ENCODE results near the gene KMT5C.

KMT5C gene

GRCh38 chr19:55369653-55370304, 30.1 kb downstream of the KMT5C start:
- DNase-seq = no peak

GRCh38 chr19:55370305-55370988, 30.8 kb downstream of the KMT5C start, which contains the start of gene IL11:
Gene IL11, minus strand, starts transcription at chr19:55370463. Its CDS starts 153 bp downstream, at chr19:55370310.
- DNase-seq = no peak

GRCh38 chr19:55372316-55373081, 32.8 kb downstream of the KMT5C start:
- DNase-seq = no peak

DNA sequence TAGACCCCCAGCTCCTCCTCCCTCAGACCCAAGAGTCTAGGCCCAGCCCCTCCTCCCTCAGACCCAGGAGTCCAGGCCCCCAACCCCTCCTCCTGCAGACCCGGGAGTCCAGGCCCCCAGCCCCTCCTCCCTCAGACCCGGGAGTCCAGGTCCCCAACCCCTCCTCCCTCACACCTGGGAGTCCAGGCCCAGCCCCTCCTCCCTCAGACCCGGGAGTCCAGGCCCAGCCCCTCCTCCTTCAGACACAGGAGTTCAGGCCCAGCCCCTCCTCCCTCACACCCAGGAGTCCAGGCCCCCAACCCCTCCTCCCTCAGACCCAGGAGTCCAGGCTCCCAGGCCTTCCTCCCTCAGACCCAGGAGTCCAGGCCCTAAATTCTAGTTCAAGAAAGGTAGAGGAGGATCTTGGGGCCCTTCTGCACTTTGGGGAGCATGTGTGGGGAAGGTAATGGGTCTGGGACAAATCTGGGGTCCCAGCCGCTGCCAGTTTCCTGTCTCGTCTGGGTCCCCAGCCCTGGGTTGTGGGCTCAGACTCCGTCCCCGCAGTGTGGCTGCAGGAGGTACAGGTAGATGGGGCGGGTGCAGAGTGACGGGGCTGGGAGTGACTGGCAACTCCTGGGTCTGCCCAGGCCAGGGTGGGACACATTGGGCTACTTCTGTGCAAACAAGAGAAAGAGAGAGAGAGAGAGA, 33.8 kb downstream of the KMT5C start:
- no peak for DNase-seq

- no peak for DNase-seq
Measured at GRCh38 chr19:55373993-55374757, 34.5 kb downstream of the KMT5C start.

GRCh38 chr19:55376241-55376933, 36.7 kb downstream of the KMT5C start, which contains the start of gene TMEM190:
Gene TMEM190, plus strand, starts transcription at chr19:55376826. Its CDS starts 28 bp downstream, at chr19:55376854.
- DNase-seq = no peak

- DNase-seq = no peak
Measured at GRCh38 chr19:55377356-55378131, 37.9 kb downstream of the KMT5C start.

DNA sequence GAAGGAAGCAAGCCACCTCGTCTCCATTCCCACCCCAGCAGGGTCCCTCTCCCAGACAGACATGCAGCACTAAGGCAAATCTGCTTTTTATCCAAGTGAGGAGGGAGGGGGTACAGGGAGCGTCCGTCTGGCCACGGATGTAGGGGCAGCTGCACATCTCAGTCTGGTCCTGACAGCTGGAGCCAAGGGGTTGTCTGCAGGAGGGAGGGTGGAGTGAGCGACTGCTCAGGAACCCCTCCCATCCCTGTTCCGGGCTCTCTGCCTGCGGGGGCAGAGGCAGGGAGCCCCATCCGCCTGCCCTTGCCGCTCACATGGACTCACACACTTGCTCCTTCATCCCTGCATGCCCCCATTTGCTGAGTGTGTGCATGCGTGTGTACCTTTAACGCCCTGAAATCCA, 39.5 kb downstream of the KMT5C start:
- no peak for DNase-seq

GRCh38 chr19:55382013-55382412, 42.3 kb downstream of the KMT5C start:
- no peak for DNase-seq

DNA sequence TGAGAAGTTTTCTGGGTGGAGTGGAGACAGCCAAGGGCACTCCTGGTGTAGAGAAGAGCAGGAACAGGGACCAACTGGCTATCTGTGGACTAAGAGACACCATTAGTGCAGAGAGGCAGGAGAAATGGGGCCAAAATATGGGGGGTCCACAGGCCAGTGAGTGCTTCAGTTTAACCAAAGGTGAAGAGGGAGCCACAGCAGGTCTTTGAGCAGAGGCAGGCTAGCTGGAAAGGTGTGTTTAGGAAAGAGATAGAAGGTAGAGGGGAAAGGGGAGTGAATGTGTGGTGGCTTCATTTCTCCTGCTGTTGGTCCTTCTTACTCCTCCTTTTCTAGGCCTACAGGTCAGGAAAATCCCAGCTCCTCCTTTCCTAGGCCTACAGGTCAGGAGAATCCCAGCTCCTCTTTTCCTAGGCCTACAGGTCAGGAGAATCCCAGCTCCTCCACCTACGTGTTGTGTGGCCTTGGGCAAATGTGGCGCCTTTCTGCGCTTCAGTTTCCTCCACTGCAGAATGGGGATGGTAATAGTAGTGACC, 42.9 kb downstream of the KMT5C start:
- DNase-seq = no peak

GRCh38 chr19:55383279-55384130, 43.8 kb downstream of the KMT5C start:
- DNase-seq = no peak

- DNase-seq = no peak
Measured at GRCh38 chr19:55384131-55384919, 44.6 kb downstream of the KMT5C start, which contains the start of gene TMEM238. Gene TMEM238, minus strand, starts transcription at chr19:55384292. Its CDS starts 33 bp downstream, at chr19:55384259.

GRCh38 chr19:55384920-55385723, 45.4 kb downstream of the KMT5C start:
- peak; percentile 96 for DNase-seq

GRCh38 chr19:55385724-55386492, 46.2 kb downstream of the KMT5C start, which contains the start of gene RPL28:
Gene RPL28, plus strand, starts transcription at chr19:55385932. Its CDS starts 426 bp downstream, at chr19:55386358.
- peak; percentile 97 for DNase-seq

- no peak for DNase-seq
Measured at GRCh38 chr19:55386493-55386971, 46.9 kb downstream of the KMT5C start.

GRCh38 chr19:55387736-55388497, 48.2 kb downstream of the KMT5C start:
- no peak for DNase-seq

Measured in effector CD4-positive, alpha-beta T cell (primary cell).